HCT116 (cell line): ENCODE results near the gene TMEM187. TPM values are rescaled to one million over a fixed set of nuclear protein-coding genes. Genes with fewer than 3 reads are reported as not detected.

Experiments used
- ATAC-seq: fragments of 200-7000 bp; cut with Tn5 transposase; 2 replicates; pipeline ENCODE4 v1.9.1; 2020; ENCODE audit warnings: mild to moderate bottlenecking, moderate library complexity
- BruUV-seq: library from RNA; stranded (reverse); fragments of 400-500 nt; replicated peaks from 2 replicates; lab custom pipeline; 2021; lab: Mats Ljungman, UMichigan
- CTCF ChIA-PET: fragments of 300-600 bp; sonication (Branson Sonifier 250); formaldehyde crosslinking; loops from one replicate; lab custom pipeline; 2021; ENCODE audit warnings: antibody characterized with exemption; lab: Charles Lee
- POLR2A ChIA-PET: fragments of 300-600, 350-600 bp; sonication (Branson Sonifier 250); formaldehyde crosslinking; loops from one replicate; lab custom pipeline; 2021; ENCODE audit warnings: antibody characterized with exemption; lab: Charles Lee
- RAD21 ChIA-PET, 2 experiments: fragments of 300-600 bp; sonication (Branson Sonifier 250); formaldehyde crosslinking; loops; one replicate each; lab custom pipeline; 2023; ENCODE audit warnings: low total read pairs in 2 of 2; ENCODE audit not compliant: uncharacterized antibody in 2 of 2, unreplicated experiment in 2 of 2, low non-redundant PET in 1 of 2; lab: Charles Lee
- DNase-seq: peaks from one replicate; pipeline ENCODE4 v3.0.0-alpha.2; 2010; ENCODE audit warnings: low read depth, low spot score
- H2AFZ ChIP-seq: fragments of 200-600 bp; shearing (Covaris generic), sonication (generic); 2 replicates; pipeline ENCODE4 v1.6.1; 2017; ENCODE audit warnings: low read depth, mixed run types, mixed read lengths, antibody characterized with exemption, low read length; ENCODE audit not compliant: poor library complexity, severe bottlenecking
- H3K27ac ChIP-seq: 2 replicates; pipeline ENCODE4 v1.5.1; 2012; ENCODE audit warnings: low read depth, low read length
- H3K27me3 ChIP-seq: fragments of 200-600 bp; sonication (generic); 2 replicates; pipeline ENCODE4 v1.6.1; 2016; ENCODE audit warnings: mixed run types, low read length, mixed read lengths; ENCODE audit not compliant: insufficient read depth
- H3K36me3 ChIP-seq, 2 experiments: fragments of 200-500 bp in 1 of 2; fragments of 200-600 bp in 1 of 2; sonication (Bioruptor generic) in 1 of 2; sonication (generic) in 1 of 2; 2 replicates each; pipeline versions ENCODE4 v1.5.1 to v1.6.1; 2014 to 2016; ENCODE audit warnings: low read length in 2 of 2, inconsistent platforms in 1 of 2, mixed read lengths in 1 of 2, mixed run types in 1 of 2; ENCODE audit not compliant: insufficient read depth in 2 of 2, control insufficient read depth in 1 of 2
- H3K4me1 ChIP-seq, 2 experiments: fragments of 200-600 bp in 1 of 2; sonication (generic) in 1 of 2; 2 replicates each; pipeline versions ENCODE4 v1.5.1 to v1.6.1; 2012 to 2017; ENCODE audit warnings: low read length in 2 of 2, inconsistent platforms in 1 of 2, mild to moderate bottlenecking in 1 of 2, mixed read lengths in 1 of 2, mixed run types in 1 of 2, moderate library complexity in 1 of 2; ENCODE audit not compliant: insufficient read depth in 2 of 2, control insufficient read depth in 1 of 2
- H3K4me2 ChIP-seq: fragments of 200-600 bp; sonication (generic); 2 replicates; pipeline ENCODE4 v1.6.1; 2017; ENCODE audit warnings: mixed run types, low read length, mixed read lengths
- H3K4me3 ChIP-seq, 2 experiments: fragments of 200-600 bp in 1 of 2; sonication (generic) in 1 of 2; replicated peaks in 1 of 2; 2 replicates each; pipeline ENCODE4 v1.5.1; 2011 to 2016; ENCODE audit warnings: low read length in 2 of 2, control low read depth in 1 of 2, low read depth in 1 of 2, mild to moderate bottlenecking in 1 of 2, mixed read lengths in 1 of 2, mixed run types in 1 of 2
- H3K79me2 ChIP-seq: fragments of 200-600 bp; sonication (generic); 2 replicates; pipeline ENCODE4 v1.6.1; 2017; ENCODE audit warnings: mild to moderate bottlenecking, mixed run types, low read length, moderate library complexity, mixed read lengths; ENCODE audit not compliant: insufficient read depth
- H3K9ac ChIP-seq: fragments of 200-600 bp; sonication (generic); 2 replicates; pipeline ENCODE4 v1.6.1; 2016; ENCODE audit warnings: low read length, mixed read lengths
- H3K9me2 ChIP-seq: fragments of 200-600 bp; sonication (generic), shearing (Covaris generic); 2 replicates; pipeline ENCODE4 v1.6.1; 2017; ENCODE audit warnings: mixed run types, mild to moderate bottlenecking, moderate library complexity; ENCODE audit not compliant: insufficient read depth
- H3K9me3 ChIP-seq, 2 experiments: fragments of 200-500 bp in 1 of 2; fragments of 200-600 bp in 1 of 2; sonication (Bioruptor generic) in 1 of 2; sonication (generic) in 1 of 2; 2 replicates each; pipeline ENCODE4 v1.6.1; 2014 to 2017; ENCODE audit warnings: low read length in 2 of 2, mixed read lengths in 2 of 2, inconsistent platforms in 1 of 2, low read depth in 1 of 2, mild to moderate bottlenecking in 1 of 2, mixed run types in 1 of 2, moderate library complexity in 1 of 2; ENCODE audit not compliant: control insufficient read depth in 1 of 2, insufficient read depth in 1 of 2
- H4K20me1 ChIP-seq: fragments of 200-600 bp; sonication (generic), shearing (Covaris generic); 2 replicates; pipeline ENCODE4 v1.6.1; 2017; ENCODE audit warnings: mixed run types, mild to moderate bottlenecking, moderate library complexity; ENCODE audit not compliant: insufficient read depth
- CBX3 ChIP-seq: IDR thresholded peaks from 2 replicates; pipeline ENCODE4 v1.6.1; 2012; ENCODE audit warnings: low read depth
- CEBPB ChIP-seq: IDR thresholded peaks from 2 replicates; pipeline ENCODE4 v1.6.1; 2012; ENCODE audit warnings: low read depth
- EGR1 ChIP-seq: IDR thresholded peaks from 2 replicates; pipeline ENCODE4 v1.6.1; 2012; ENCODE audit warnings: low read depth
- ELF1 ChIP-seq: IDR thresholded peaks from 2 replicates; pipeline ENCODE4 v1.6.1; 2012; ENCODE audit warnings: low read depth, borderline replicate concordance
- EZH2phosphoT487 ChIP-seq: fragments of 200-600 bp; IDR thresholded peaks from 2 replicates; pipeline ENCODE4 v1.6.1; 2018; ENCODE audit warnings: antibody characterized with exemption, borderline replicate concordance
- FOSL1 ChIP-seq: IDR thresholded peaks from 2 replicates; pipeline ENCODE4 v1.6.1; 2012; ENCODE audit warnings: low read depth
- JUND ChIP-seq: IDR thresholded peaks from 2 replicates; pipeline ENCODE4 v1.6.1; 2012
- RAD21 ChIP-seq: IDR thresholded peaks from 2 replicates; pipeline ENCODE4 v1.6.1; 2012; ENCODE audit warnings: low read depth, mild to moderate bottlenecking
- YY1 ChIP-seq: IDR thresholded peaks from 2 replicates; pipeline ENCODE4 v1.6.1; 2011; ENCODE audit warnings: low read length, low read depth, moderate library complexity, mild to moderate bottlenecking; ENCODE audit not compliant: insufficient replicate concordance; ENCODE audit errors: extremely low read depth
- ZBTB33 ChIP-seq: IDR thresholded peaks from 2 replicates; pipeline ENCODE4 v1.6.1; 2011; ENCODE audit warnings: mild to moderate bottlenecking, low read length, moderate library complexity; ENCODE audit not compliant: insufficient replicate concordance; ENCODE audit errors: extremely low read depth
- ZFX ChIP-seq: fragments of 450-650 bp; IDR thresholded peaks from 2 replicates; pipeline ENCODE4 v1.6.1; 2017
- ZNF274 ChIP-seq: fragments of 200-500 bp; sonication (Bioruptor generic); IDR thresholded peaks from 2 replicates; pipeline ENCODE4 v1.6.1; 2014; ENCODE audit warnings: mild to moderate bottlenecking, low read depth, low read length, inconsistent platforms
- intact Hi-C: fragments of 100-400 bp; cut with micrococcal nuclease; formaldehyde crosslinking; loops from 2 replicates; pipeline ENCODE4 v1.10.0; 2022
- total RNA-seq: library from RNA; stranded (reverse); gene quantifications from one replicate; pipeline ENCODE4 v1.2.1, GENCODE V29; 2021; ENCODE audit not compliant: unreplicated experiment
- TF ChIP-seq, protein P1 (sequence below), 3 experiments: fragments of 200-600 bp in 1 of 3; sonication (generic) in 1 of 3; IDR thresholded peaks in 2 of 3; conservative IDR thresholded peaks in 1 of 3; 2 replicates each; pipeline ENCODE4 v1.5.1; 2012 to 2017; ENCODE audit warnings: low read depth in 2 of 3, low read length in 2 of 3, antibody characterized with exemption in 1 of 3, borderline replicate concordance in 1 of 3, control low read depth in 1 of 3, mild to moderate bottlenecking in 1 of 3, mixed read lengths in 1 of 3, mixed run types in 1 of 3, moderate library complexity in 1 of 3; ENCODE audit not compliant: insufficient read depth in 1 of 3

TMEM187 gene
- total RNA-seq, 1 experiment from 2014 or later, result 12.6 TPM

- intact Hi-C loops, result no loop called here
- TF ChIP-seq ZBTB33, result no peak
- TF ChIP-seq ZFX, result no peak
- TF ChIP-seq ZNF274, result no peak
- no peak for TF ChIP-seq FOSL1
- no peak for TF ChIP-seq RAD21
- no peak for TF ChIP-seq YY1
- TF ChIP-seq ELF1, result no peak
- no peak for TF ChIP-seq CEBPB
- TF ChIP-seq EGR1, result no peak
- no peak for TF ChIP-seq JUND
- TF ChIP-seq CBX3, result no peak
- TF ChIP-seq, protein P1, sequence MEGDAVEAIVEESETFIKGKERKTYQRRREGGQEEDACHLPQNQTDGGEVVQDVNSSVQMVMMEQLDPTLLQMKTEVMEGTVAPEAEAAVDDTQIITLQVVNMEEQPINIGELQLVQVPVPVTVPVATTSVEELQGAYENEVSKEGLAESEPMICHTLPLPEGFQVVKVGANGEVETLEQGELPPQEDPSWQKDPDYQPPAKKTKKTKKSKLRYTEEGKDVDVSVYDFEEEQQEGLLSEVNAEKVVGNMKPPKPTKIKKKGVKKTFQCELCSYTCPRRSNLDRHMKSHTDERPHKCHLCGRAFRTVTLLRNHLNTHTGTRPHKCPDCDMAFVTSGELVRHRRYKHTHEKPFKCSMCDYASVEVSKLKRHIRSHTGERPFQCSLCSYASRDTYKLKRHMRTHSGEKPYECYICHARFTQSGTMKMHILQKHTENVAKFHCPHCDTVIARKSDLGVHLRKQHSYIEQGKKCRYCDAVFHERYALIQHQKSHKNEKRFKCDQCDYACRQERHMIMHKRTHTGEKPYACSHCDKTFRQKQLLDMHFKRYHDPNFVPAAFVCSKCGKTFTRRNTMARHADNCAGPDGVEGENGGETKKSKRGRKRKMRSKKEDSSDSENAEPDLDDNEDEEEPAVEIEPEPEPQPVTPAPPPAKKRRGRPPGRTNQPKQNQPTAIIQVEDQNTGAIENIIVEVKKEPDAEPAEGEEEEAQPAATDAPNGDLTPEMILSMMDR (IDR thresholded peaks at IDR 0.05 in 2 of 3, conservative IDR thresholded peaks at IDR 0.05 in 1 of 3; ENCODE audit: borderline replicate concordance in 1 of 3, insufficient read depth in 1 of 3, low read depth in 2 of 3, low read length in 2 of 3), result no peak
- TF ChIP-seq EZH2phosphoT487, result no peak
- TF ChIP-seq, all 23 proteins: peak for 0
- Histone ChIP-seq H3K4me3 (peak overlapping the region; percentile 36 to 54), H3K4me1 (peaks cover 3 to 12% of the 10 kb centered on the region in 2 experiments; a peak in 1 of 4 replicates), H3K79me2 (peaks cover 30% of the 10 kb centered on the region), H3K9me2 (no peaks in the 10 kb centered on the region), H3K27me3 (no peaks in the 10 kb centered on the region), H3K9ac (peak overlapping the region; percentile 65), H3K36me3 (peaks cover 0 to 5% of the 10 kb centered on the region in 2 experiments; a peak in 2 of 4 replicates), H3K27ac (peak overlapping the region; percentile 48), H3K9me3 (no peaks in the 10 kb centered on the region), H2AFZ (no peak overlapping the region), H4K20me1 (no peaks in the 10 kb centered on the region), H3K4me2 (peak overlapping the region; percentile 80)
- ChIA-PET RAD21 (no interaction called here), POLR2A (interaction anchor here (0.7 to 0.8 kb wide), 2 partner anchors 10 to 12 kb away, joined by 3 read pairs; no protein-coding TSS in a partner anchor), CTCF (interaction anchor here (1.0 to 1.7 kb wide), 2 partner anchors 11 to 12 kb away, joined by 6 read pairs; no protein-coding TSS in a partner anchor)
- BruUV-seq, result no TSS peak
- peak; percentile 28 for ATAC-seq
- no peak for DNase-seq
These were observed 37.2 kb upstream of the TMEM187 start for GRCh38 chrX:153935326-153935851.
